Stimulated activated CD4-positive, alpha-beta T cell treated with anti-CD3 and anti-CD28 coated beads, Interleukin-12 subunit alpha, Interleukin-12 subunit beta, amount 100 ng/mL, for 4 hours (primary cell): Measurements from ENCODE around the gene SORCS2.

ENCODE experiments used
- DNase-seq: peaks from one replicate; pipeline ENCODE4 v3.0.0-alpha.2; 2020

SORCS2 gene

DNA sequence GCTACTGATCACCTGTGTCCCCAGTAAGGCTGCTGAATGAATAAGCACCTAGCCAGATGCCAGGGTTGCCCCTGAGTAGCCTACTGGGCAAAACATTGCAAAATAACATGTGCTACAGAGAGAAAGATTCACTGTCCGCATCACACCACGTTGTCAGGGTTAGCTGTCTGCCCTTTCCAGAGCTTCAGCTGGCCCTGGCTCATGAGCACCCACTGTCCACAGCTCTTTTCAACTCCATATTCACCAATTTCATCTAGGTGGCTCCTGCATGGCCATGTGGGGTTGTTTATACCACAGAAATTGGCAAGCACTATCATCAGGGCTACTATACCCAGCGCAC is 470.1 kb downstream of the SORCS2 start:
- no peak for DNase-seq

DNA sequence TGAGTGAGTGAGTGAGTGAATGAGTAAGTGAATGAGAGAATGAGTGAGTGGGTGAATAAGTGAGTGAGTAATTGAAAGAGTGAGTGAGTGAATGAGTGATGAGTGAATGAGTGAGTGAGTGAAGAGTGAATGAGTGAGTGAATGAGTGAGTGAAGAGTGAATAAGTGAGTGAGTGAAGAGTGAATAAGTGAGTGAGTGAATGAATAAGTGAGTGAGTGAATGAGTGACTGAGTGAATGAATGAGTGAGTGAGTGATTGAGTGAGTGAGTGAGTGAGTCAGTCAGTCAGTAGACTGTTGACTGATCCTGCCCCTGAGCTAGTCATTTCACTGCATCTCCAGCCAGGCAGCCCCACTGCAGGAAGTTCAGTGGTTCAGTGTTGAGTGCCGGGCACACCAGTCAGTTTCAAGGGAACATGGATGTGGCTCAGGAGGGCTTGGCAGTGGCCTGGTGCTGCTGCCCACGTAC is 470.8 kb downstream of the SORCS2 start:
- DNase-seq, result no peak

DNA sequence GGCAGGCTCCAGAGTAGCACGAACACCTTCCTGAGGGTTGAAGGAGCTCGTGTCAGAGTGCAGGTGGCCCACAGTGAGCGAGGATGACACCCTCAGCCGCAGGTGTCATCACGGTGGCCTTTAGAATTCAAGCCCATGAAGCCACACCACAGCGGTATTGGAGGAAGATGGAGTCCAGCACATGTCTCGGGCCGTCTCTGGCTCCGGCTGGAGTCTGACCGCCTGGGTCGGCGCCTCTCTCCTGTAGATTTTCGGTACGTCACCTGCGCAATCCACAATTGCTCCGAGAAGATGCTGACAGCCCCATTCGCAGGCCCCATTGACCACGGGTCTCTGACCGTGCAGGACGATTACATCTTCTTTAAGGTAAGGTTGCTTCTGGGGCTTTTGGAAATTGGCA is 471.8 kb downstream of the SORCS2 start:
- DNase-seq, result no peak

DNA sequence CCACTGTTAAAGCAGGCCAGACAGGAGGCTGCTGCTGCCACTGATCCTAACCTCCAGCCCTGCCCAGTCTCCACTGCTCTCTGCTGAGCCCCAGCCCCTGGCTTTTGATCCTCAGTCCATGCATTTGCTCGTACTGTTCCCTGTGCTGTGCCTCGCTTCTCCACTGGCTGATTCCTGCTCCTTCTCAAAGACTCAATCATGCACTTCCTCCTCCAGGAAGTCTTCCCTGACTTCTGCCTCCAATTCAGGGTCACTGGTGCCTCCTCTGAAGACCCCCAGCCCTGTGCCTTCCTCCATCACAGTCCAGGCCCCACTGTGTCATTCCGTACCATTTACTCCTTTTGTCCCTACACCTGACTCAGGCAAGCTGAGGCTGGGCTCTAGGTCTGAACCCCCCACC is 473.0 kb downstream of the SORCS2 start:
- DNase-seq, result no peak

DNA sequence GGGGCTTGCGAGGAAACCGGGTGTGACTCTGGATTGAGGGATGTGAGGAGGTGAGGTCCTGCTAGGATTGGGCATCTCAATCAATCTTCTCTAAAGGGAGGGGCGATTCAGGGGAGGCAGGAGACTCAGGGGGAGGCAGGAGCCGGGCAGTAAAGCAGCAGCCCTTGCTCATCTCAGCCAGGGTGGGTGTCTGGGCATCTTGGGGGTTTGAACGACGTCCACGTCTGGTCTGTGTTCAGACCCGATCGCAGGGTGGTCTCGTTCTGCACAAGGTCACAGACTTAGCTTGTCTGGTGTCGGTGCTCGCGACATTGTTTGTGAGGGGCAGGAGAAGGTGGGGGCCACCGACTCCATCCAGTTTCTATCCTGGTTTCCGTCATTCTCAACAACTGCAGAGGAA is 473.7 kb downstream of the SORCS2 start:
- DNase-seq, result no peak

DNA sequence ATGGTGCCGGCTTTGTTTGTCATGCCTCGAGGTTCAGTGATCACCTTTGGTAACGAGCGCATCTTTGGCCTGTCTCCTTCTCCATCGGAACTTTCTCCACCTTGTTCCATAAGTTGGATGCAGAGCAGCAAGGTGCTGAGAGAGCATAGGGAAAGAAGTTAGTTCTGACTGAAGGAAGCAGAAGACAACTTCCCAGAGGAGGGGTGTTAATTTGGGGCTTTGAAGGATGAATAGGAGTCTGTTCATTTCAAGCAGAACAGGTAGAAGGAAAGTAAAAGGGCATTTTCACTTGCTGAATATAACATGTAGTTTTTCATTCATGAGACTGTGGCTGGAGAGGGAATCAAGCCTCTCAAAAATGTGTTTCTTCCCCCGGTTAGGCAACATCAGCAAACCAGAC is 474.4 kb downstream of the SORCS2 start:
- no peak for DNase-seq

DNA sequence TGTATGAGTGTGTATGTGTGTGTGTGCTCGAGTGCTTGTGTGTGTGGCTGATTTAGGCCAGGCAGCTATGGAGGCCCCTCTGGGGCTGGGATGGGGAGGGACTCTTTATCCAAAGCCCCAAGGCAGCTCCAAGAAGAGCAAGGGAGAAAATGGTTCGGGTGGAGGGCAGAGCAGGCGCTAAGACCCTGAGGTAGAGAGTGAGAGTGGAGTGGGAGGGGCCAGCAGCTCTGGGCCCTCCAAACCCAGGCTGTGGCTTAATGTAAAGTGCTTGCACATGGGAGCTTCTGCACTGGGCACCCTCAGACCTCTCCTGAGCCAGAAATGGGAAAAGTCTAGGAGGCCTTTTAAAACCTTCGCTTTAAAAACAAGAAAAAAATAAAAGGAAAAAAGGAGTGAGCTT is 475.9 kb downstream of the SORCS2 start:
- no peak for DNase-seq

DNA sequence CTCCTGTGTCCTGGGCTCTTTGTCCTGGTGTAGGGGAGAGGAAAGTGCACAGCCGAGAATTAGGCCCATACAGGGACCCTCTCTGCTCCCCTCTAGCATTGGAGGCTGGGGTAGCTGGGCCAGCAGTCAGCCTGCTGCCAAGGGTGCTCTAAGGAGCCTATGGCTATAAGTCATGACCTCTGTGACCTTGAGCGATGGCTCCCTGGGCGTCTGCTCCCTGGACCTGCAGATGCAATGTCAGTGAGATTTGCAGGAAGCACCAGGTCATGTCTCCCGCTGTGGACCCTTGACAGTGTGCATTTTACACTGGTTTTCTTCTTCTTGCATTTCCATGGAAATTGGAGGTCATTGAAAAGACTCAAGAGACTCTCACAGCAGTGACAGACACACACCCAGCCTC is 476.5 kb downstream of the SORCS2 start:
- no peak for DNase-seq

DNA sequence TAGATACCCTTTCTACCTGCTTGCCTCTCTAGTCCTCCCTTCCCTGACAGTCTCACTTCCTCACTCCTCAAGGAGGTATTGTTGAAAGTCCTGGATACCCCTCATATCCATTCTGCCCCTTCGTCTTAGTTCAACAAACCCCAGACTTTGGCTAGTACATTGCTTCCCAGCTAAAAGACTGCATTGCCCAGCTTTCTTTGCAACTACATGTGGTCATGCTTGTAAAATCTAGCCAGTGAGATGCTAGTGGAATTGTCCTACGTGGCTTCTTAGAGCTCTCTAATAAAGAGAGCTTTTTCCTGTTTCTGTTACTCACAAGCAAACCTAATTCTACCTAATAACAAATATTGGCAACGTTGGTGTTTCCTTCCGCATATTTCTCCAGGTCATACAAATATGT is 480.3 kb downstream of the SORCS2 start:
- DNase-seq, result no peak

DNA sequence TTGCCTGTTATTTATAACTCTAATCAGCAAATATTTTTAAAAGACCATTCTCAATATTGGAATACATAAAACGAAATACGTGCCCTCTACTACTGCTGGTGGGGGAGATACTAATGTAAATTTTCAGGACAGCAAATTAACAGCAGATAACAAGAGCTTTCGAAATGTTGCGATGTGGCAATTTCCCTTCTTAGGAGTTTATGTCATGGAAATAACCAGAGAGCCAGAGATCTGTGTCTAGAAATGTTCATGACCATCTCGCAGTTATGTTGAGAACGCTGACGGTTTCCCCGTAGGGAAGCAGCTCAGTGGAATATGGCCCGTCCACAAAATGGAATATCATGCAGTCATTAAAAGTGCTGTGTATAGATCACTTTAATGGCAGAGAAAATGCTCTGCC is 480.8 kb downstream of the SORCS2 start:
- DNase-seq, result no peak

DNA sequence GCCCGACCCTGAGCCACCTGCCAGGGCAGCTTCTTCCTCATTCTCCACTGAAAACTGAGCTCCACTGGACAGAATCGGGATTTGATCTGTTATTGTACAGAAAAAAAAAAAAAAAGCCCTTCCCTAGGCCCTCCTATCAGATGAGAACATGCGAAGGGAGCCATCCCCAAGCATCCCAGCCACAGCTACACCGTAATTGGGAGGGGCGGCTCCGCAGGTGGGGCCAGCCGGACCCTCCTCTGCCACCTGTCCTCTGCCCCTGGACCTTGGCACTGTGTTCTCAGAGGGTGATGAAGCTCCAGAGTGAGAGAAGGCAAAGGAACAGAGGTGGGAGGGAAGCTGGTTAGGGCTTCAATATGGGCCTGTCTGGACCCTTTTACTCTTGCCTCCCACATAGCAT is 482.4 kb downstream of the SORCS2 start:
- DNase-seq, result no peak

DNA sequence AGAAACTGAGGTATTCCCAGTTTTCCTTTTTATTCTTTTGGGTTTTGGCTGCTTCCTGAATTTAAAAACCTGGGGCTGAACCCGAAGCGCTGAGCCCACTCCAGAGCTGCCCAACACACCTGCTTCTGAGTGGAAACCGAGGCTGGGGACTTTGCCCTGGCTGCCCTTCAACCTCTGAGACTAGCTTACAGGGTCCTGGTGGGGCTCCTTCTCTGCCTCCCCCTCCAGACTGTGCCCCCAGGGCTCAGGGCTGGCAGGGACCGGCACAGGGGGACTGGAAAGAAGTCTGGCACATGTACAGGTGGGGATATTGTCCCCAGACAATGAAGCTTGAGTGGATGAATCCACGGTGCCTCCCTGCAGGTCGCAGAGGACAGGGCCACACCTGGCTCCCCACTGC is 482.8 kb downstream of the SORCS2 start:
- no peak for DNase-seq

DNA sequence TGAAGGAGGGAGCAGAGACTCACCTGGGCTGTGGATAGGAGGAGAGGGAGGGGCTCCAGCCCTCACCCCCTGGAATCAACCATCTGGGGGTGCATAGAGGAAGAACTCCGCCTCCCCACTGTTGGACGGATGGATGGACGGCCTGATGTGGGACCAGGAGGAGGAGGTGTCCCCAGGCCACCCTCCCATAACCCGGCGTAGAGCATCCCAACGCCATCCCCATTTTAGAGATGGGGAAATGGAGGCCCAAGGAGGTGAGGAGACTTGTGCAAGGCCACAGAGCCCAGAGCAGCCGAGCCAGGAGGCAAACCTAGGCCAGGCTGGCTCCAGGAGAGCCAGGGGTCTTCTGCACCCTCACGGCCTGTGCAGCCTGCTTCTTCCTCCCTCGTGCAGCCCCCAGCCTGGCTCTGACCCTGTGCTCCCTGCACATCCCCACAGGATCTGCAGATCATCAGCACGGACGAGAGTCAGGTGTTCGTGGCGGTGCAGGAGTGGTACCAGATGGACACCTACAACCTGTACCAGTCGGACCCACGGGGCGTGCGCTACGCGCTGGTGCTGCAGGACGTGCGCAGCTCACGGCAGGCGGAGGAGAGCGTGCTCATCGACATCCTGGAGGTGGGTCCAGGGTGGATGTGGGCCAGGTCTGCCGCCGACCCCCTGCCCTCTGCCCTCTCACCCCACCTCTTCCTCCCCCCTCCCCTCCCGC is 483.4 kb downstream of the SORCS2 start:
- DNase-seq, result no peak

DNA sequence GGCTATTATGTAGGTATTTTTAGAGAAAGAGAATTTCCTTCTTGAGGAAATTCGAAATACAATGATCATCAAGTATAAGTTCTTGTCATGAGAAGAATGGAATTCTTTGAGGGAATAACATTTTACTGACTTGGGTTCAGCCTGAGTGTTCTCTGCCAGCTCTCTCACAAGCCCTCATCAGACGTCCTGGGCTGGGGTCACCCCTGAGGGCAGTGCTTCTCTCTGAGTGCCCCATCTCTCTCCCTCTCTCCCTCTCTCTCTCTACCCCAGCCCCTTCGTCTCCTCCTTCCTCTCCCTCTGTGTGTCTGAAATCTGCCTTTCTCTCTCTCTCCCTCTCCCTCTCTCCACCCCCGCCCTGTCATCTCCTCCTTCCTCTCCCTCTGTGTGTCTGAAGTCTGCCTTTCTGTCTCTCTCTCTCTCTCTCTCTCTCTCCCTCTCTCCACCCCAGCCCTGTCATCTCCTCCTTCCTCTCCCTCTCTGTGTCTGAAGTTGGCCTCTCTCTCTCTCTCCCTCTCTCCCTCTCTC is 484.1 kb downstream of the SORCS2 start:
- no peak for DNase-seq

DNA sequence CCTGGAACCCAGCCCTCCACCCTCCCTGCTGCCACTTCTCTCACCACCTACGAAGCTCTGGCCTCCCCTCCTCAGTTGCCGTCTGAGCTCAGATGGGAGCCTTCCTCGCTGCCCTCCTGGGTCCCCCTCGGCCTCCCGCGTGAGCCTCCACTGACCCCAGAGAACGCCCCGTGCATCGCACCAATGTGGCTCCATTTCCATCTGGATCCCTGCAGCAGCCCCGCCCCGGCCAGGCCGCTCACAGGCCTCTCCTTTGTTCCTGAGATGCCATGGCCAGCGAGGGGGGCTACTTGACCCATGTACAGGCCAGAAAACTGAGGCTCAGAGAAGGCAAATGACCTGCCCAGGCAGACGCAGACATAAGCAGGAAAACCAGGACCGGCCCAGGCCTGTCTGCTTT is 484.7 kb downstream of the SORCS2 start:
- no peak for DNase-seq

DNA sequence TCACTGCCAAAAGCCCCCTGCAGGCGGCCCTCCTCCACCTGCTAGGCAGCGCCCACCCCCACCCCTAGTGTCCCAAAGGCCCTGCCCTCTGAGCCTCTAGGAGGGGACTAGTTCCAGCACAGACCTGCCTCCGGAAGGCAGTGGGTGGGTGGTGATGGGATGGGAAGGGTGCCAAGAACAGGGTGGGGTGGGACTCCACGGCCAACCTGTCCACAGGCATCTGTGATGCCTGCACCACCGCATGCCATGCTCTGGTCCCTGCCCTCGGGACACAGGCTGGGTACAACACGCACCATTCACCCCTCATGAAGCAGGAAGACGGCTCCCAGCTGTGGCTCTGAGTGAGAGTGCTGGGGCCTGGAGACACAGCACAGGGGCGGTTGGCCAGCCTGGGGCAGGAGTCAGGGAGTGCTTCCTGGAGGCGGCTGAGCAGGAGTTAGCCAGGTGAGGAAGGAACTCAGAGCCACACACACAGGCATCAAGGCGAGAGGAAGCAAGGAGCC is 485.5 kb downstream of the SORCS2 start:
- no peak for DNase-seq

DNA sequence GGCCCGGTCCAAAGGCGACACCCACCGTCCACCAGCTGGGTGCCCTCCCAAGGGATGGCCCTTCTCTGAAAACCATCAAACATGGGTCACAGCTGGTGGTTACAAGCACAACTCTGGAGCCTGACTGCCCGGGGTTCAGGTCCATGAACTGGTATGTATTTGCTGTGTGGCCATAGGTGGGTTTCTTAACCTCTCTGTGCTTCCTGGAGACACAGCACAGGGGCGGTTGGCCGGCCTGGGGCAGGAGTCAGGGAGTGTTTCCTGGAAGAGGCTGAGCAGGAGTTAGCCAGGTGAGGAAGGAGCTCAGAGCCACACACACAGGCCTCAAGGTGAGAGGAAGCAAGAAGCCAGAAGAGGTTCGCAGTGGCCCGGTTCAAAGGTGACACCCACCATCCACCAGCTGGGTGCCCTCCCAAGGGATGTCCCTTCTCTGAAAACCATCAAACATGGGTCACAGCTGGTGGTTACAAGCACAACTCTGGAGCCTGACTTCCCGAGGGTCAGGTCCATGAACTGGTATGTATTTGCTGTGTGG is 486.0 kb downstream of the SORCS2 start:
- DNase-seq, result no peak

DNA sequence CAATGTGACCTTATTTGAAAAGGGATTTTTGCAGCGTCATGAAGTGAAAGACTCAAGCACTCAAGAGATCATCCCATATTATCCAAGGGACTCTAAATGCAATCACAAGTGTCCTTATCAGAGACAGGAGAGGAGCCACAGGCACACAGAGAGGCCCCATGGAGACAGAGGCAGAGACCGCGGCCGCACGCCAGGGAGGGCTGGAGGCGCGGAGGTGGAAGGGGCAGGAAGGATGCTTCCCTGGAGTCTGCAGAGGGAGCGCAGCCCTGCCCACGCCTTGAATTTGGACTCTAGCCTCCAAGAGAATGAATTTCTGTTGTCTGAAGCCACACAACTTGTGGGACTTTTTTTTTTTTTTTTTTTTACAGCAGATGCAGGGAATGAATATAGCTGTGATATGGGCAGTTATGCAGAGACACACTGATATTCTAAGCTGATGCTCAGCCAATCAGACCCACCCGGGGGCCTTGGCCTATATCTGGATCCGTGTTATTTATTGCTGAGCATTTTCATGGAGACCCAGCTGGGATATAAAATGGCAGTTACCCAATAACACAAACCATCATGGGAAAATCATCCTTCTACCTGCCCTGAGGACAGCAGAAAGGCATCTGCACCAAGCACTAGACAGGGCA is 487.2 kb downstream of the SORCS2 start:
- DNase-seq, result no peak

DNA sequence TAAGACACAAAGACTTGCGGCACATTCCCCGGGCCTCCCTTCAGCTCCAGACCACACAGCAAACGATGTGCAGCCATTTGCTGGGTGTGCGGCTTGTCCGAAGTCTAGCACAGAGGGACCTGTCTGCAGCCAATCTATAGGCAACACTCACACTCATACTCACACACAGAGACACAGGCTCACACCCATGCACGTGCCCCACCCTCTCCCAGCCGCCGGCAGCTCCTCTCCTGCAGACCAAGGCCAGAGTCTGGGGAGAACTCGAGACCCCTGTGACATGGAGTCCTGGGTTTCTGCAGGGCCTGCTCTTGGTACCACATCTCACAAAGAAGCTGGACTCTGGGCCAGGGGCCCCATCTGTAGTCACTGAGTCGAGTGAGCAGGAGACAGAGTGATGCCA is 487.8 kb downstream of the SORCS2 start:
- no peak for DNase-seq

DNA sequence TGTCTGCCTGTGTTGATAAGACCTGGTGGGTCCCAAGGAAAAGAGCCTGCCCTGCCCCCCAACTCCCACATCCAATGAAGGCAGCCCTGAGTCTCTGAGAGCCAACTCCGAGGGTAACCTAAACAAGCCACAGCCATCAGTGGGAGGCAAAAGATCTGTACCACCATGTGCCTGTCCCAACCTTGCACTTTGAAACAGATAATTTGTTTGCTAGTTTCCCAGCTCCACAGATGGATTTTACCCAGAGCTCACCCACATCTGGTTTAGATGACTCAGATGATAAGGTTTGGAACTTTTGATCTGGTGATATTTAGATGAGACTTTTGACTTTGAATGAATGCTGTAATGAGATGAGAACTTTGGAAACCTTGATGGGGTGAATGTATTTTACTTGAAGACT is 488.4 kb downstream of the SORCS2 start:
- DNase-seq, result no peak

DNA sequence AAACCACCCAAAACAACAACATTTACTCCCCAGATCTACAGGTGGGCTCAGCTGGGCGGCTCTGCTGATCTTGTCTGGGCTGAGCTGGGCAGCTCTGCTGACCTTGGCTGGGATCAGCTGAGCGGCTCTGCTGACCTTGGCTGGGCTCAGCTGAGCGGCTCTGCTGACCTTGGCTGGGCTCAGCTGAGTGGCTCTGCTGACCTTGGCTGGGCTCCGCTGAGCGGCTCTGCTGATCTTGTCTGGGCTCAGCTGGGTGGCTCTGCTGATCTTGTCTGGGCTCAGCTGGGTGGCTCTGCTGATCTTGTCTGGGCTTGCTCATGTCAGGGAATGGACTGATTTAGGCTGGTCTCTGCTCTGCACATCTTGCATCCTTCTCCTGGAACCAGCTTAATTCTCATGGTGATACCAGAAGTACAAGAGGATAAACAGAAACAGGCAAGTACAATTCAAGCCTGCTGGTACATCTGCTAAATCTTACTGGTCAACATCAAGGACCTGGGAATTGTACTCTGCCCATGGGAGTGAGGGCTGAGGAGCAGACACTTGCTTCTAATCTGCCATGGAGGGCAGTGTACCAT is 490.9 kb downstream of the SORCS2 start:
- no peak for DNase-seq

DNA sequence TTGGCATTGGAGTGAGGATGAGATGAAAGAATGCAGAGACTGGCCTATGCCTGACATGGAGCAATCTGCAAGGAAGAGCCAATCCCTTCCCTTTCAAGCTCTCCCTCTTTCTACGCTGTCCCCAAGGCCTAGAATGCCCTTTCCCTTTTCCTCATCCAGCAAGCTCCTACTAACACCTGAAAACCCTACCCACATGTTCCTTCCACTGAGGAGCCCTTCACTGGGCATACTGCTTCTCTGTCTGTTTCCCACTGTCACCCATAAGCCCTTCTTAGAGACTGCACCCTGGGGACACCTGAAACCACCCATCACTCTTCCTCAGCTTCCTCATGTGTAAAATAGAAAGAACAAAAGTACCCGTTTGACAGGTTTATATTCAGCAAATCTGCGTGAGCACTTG is 492.0 kb downstream of the SORCS2 start:
- DNase-seq, result no peak

DNA sequence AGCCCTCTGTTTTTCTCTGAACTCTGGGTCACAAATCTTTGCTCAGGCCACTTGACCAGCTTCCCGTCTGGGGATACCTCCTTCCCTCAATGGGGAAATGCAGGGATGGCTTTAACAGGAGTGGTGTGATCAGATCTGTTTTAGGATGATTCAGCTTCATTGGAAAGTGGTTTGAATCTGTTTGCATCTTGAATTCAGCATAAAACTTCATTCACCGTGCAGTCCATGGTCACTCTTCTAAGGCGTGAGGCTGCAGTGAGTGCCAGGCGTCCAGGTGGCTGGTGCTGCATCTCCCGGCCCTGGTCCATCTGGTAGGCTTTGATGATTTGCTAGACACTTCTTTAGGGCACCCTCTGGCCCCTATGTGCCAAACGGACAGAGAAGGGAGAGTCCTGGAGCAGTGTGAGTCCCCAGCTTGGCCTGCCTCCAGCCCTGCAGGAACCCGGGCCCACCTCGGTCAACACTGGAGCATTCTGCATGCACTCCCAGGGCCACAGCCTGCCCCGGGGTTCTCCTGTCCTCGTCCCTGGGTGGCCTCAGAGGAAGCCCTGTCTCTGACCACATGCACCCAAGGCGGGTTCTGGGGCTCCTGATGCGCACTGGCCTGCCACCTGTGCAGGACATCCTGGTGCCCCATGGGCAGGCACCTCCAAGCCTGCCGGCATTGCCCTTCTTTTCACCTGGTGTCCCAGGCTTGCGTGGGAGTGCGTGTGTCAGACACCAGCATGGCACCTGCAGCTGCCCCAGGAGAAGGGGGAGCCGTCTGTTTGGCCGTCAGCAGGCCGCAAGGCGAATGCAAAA is 493.9 kb downstream of the SORCS2 start:
- no peak for DNase-seq
